Stomach (tissue), 4 donors: ENCODE data around the gene TMTC2.

Experiments
- EP300 ChIP-seq: sonication (generic); formaldehyde crosslinking; IDR thresholded peaks from one replicate; pipeline ENCODE4 v1.6.1; 2017; ENCODE audit warnings: antibody characterized with exemption
- POLR2A ChIP-seq, 4 donors: fragments of 450-650 bp; IDR thresholded peaks; one replicate each; pipeline ENCODE4 v1.6.1; 2016; ENCODE audit warnings: antibody characterized with exemption in 4 of 4, control low read depth in 2 of 4, mild to moderate bottlenecking in 1 of 4, moderate library complexity in 1 of 4
- POLR2AphosphoS5 ChIP-seq, 3 donors: sonication (generic); formaldehyde crosslinking; IDR thresholded peaks; one replicate each; pipeline ENCODE4 v1.6.1; 2016; ENCODE audit warnings: antibody characterized with exemption in 3 of 3
- TF ChIP-seq, protein P1 (sequence below), 7 experiments: fragments of 450-650 bp in 4 of 7; fragments of 200-600 bp in 3 of 7; sonication (generic) in 3 of 7; IDR thresholded peaks; one replicate each; pipeline ENCODE4 v1.5.1; 2016 to 2019; ENCODE audit warnings: antibody characterized with exemption in 7 of 7, control low read depth in 2 of 7, mild to moderate bottlenecking in 1 of 7

DNA sequence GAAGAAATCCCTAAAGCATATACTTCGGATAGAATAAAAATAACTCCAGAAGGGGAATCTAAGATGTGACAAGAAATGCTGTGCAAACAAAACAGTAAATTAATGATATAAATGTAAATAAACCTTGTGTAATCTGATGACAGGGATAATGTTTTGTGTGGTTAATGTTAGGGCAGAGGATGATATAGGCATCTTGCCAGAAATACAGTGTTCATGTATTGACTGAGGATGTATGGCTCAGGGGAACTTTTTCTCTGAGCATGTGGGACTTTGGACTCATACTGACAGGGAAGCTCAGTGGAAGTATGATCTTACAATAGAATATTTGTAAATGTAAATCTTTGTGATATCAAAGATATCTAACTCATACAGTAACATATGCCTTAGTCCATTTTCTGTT is 420.2 kb downstream of the TMTC2 start:
- TF ChIP-seq, protein P1, sequence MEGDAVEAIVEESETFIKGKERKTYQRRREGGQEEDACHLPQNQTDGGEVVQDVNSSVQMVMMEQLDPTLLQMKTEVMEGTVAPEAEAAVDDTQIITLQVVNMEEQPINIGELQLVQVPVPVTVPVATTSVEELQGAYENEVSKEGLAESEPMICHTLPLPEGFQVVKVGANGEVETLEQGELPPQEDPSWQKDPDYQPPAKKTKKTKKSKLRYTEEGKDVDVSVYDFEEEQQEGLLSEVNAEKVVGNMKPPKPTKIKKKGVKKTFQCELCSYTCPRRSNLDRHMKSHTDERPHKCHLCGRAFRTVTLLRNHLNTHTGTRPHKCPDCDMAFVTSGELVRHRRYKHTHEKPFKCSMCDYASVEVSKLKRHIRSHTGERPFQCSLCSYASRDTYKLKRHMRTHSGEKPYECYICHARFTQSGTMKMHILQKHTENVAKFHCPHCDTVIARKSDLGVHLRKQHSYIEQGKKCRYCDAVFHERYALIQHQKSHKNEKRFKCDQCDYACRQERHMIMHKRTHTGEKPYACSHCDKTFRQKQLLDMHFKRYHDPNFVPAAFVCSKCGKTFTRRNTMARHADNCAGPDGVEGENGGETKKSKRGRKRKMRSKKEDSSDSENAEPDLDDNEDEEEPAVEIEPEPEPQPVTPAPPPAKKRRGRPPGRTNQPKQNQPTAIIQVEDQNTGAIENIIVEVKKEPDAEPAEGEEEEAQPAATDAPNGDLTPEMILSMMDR (IDR thresholded peaks at IDR 0.05): no peak
- TF ChIP-seq EP300 (no peak), POLR2AphosphoS5 (IDR thresholded peaks at IDR 0.05) (no peak), POLR2A (IDR thresholded peaks at IDR 0.05) (no peak)
